Neural progenitor cell (in vitro differentiated cells): Measurements from ENCODE around the gene CHST15. TPM values are rescaled to one million over a fixed set of nuclear protein-coding genes. Genes with fewer than 3 reads are reported as not detected.

Experiments
- DNase-seq: peaks from one replicate; pipeline ENCODE4 v3.0.0-alpha.2; 2016; ENCODE audit warnings: low spot score
- H2AFZ ChIP-seq: fragments of 200-600 bp; sonication (generic); replicated peaks from 2 replicates; pipeline ENCODE4 v1.6.1; 2016; ENCODE audit warnings: antibody characterized with exemption
- H3F3A ChIP-seq: fragments of 200-600 bp; sonication (generic); 2 replicates; pipeline ENCODE4 v1.6.1; 2016; ENCODE audit warnings: antibody characterized with exemption, low read depth
- H3K27ac ChIP-seq: fragments of 200-600 bp; sonication (generic); 2 replicates; pipeline ENCODE4 v1.5.1; 2016; ENCODE audit warnings: mild to moderate bottlenecking
- H3K27me3 ChIP-seq: fragments of 200-600 bp; sonication (generic); 2 replicates; pipeline ENCODE4 v1.6.1; 2016; ENCODE audit warnings: mild to moderate bottlenecking, moderate library complexity
- H3K36me3 ChIP-seq: fragments of 200-600 bp; sonication (generic); 2 replicates; pipeline ENCODE4 v1.5.1; 2016
- H3K4me1 ChIP-seq: fragments of 200-600 bp; sonication (generic); 2 replicates; pipeline ENCODE4 v1.6.1; 2016; ENCODE audit warnings: mixed run types
- H3K4me2 ChIP-seq: fragments of 200-600 bp; sonication (generic); 2 replicates; pipeline ENCODE4 v1.6.1; 2016
- H3K4me3 ChIP-seq: fragments of 200-600 bp; sonication (generic); 2 replicates; pipeline ENCODE4 v1.5.1; 2016
- H3K79me2 ChIP-seq: fragments of 200-600 bp; sonication (generic); 2 replicates; pipeline ENCODE4 v1.6.1; 2016; ENCODE audit warnings: low read depth
- H3K9ac ChIP-seq: fragments of 200-600 bp; sonication (generic); 2 replicates; pipeline ENCODE4 v1.6.1; 2016
- H3K9me3 ChIP-seq: fragments of 200-600 bp; sonication (generic); 2 replicates; pipeline ENCODE4 v1.5.1; 2016; ENCODE audit warnings: low read depth
- H4K20me1 ChIP-seq: fragments of 200-600 bp; sonication (generic); 2 replicates; pipeline ENCODE4 v1.6.1; 2016; ENCODE audit warnings: low read depth
- H3K27ac Mint-ChIP-seq: 3 replicates; pipeline ENCODE4 v1.8.0; 2021; ENCODE audit warnings: mixed read lengths
- H3K27me3 Mint-ChIP-seq: 2 replicates; pipeline ENCODE4 v1.8.0; 2022; ENCODE audit warnings: low read depth, mild to moderate bottlenecking, inconsistent platforms, moderate library complexity, mixed read lengths; ENCODE audit not compliant: insufficient read depth
- H3K36me3 Mint-ChIP-seq: 3 replicates; pipeline ENCODE4 v1.8.0; 2021; ENCODE audit warnings: mixed read lengths
- H3K4me1 Mint-ChIP-seq: 3 replicates; pipeline ENCODE4 v1.8.0; 2021; ENCODE audit warnings: mixed read lengths
- H3K4me3 Mint-ChIP-seq: 3 replicates; pipeline ENCODE4 v1.8.0; 2021; ENCODE audit warnings: mild to moderate bottlenecking, moderate library complexity, mixed read lengths
- H3K9me3 Mint-ChIP-seq: 3 replicates; pipeline ENCODE4 v1.8.0; 2020; ENCODE audit warnings: mixed read lengths
- CTCF ChIP-seq: fragments of 200-600 bp; sonication (generic); IDR thresholded peaks from 2 replicates; pipeline ENCODE4 v1.5.1; 2017; ENCODE audit warnings: antibody characterized with exemption, mild to moderate bottlenecking
- EZH2 ChIP-seq: fragments of 200-600 bp; sonication (generic); IDR thresholded peaks from 2 replicates; pipeline ENCODE4 v1.6.1; 2017; ENCODE audit warnings: antibody characterized with exemption, mild to moderate bottlenecking, moderate library complexity
- EZH2phosphoT487 ChIP-seq: fragments of 200-600 bp; sonication (generic); IDR thresholded peaks from 2 replicates; pipeline ENCODE4 v1.6.1; 2017; ENCODE audit warnings: antibody characterized with exemption
- total RNA-seq: library from RNA; depleted of rRNA; stranded (reverse); fragments of >200 nt; gene quantifications from 2 replicates; pipeline ENCODE4 v1.2.3, GENCODE V29; 2015; ENCODE audit warnings: low replicate concordance

The CHST15 gene
- total RNA-seq, 1 donor from 2014 or later = 0.54 TPM

- H3K4me1 Mint-ChIP-seq = peaks cover 12% of the 10 kb centered on the region
- H3K79me2 ChIP-seq = no peaks in the 10 kb centered on the region
- H3K36me3 ChIP-seq = no peaks in the 10 kb centered on the region
- H4K20me1 ChIP-seq = no peaks in the 10 kb centered on the region
- H3K27ac ChIP-seq = no peak overlapping the region
- H3K9ac ChIP-seq = no peak overlapping the region
- H3K4me3 ChIP-seq = no peak overlapping the region
- no peaks in the 10 kb centered on the region for H3K9me3 ChIP-seq
- H3F3A ChIP-seq = no peaks in the 10 kb centered on the region
- H2AFZ ChIP-seq = no peak overlapping the region
- H3K4me1 ChIP-seq = peaks cover 8% of the 10 kb centered on the region
- H3K9me3 Mint-ChIP-seq = no peaks in the 10 kb centered on the region
- H3K27me3 Mint-ChIP-seq = peaks cover 2% of the 10 kb centered on the region
- no peak overlapping the region for H3K4me3 Mint-ChIP-seq
- no peak overlapping the region for H3K4me2 ChIP-seq
- H3K27ac Mint-ChIP-seq = no peak overlapping the region
- H3K36me3 Mint-ChIP-seq = peaks cover 7% of the 10 kb centered on the region
- TF ChIP-seq EZH2 = no peak
- no peak for TF ChIP-seq CTCF
- TF ChIP-seq EZH2phosphoT487 = no peak
- no peak for DNase-seq
- H3K27me3 ChIP-seq = no peaks in the 10 kb centered on the region
Measured at GRCh38 chr10:124003481-124003870, 89.9 kb downstream of the CHST15 start.

GRCh38 chr10:124003070-124003419, 90.4 kb downstream of the CHST15 start:
- no peak for DNase-seq

GRCh38 chr10:124002391-124003069, 90.9 kb downstream of the CHST15 start:
- H3K36me3 ChIP-seq = no peaks in the 10 kb centered on the region
- H3K4me3 ChIP-seq = no peak overlapping the region
- no peak for DNase-seq
- H3K27ac Mint-ChIP-seq = no peak overlapping the region
- H3K9ac ChIP-seq = no peak overlapping the region
- no peaks in the 10 kb centered on the region for H3K9me3 Mint-ChIP-seq
- H4K20me1 ChIP-seq = no peaks in the 10 kb centered on the region
- no peak overlapping the region for H3K4me2 ChIP-seq
- H2AFZ ChIP-seq = no peak overlapping the region
- H3K36me3 Mint-ChIP-seq = peaks cover 2% of the 10 kb centered on the region
- H3F3A ChIP-seq = no peaks in the 10 kb centered on the region
- H3K4me1 Mint-ChIP-seq = peaks cover 12% of the 10 kb centered on the region
- H3K27me3 ChIP-seq = no peaks in the 10 kb centered on the region
- no peak overlapping the region for H3K4me3 Mint-ChIP-seq
- TF ChIP-seq CTCF (no peak), EZH2 (no peak), EZH2phosphoT487 (no peak)
- no peaks in the 10 kb centered on the region for H3K9me3 ChIP-seq
- no peaks in the 10 kb centered on the region for H3K79me2 ChIP-seq
- peaks cover 8% of the 10 kb centered on the region for H3K4me1 ChIP-seq
- H3K27ac ChIP-seq = no peak overlapping the region
- peaks cover 6% of the 10 kb centered on the region for H3K27me3 Mint-ChIP-seq

More at GRCh38 chr10:124003070-124003419, 90.4 kb downstream of the CHST15 start:
- no peak overlapping the region for H3K4me2 ChIP-seq
- no peak overlapping the region for H3K4me3 ChIP-seq
- peaks cover 5% of the 10 kb centered on the region for H3K27me3 Mint-ChIP-seq
- no peak overlapping the region for H3K27ac Mint-ChIP-seq
- H3K4me3 Mint-ChIP-seq = no peak overlapping the region
- no peaks in the 10 kb centered on the region for H3K27me3 ChIP-seq
- H3K9ac ChIP-seq = no peak overlapping the region
- H4K20me1 ChIP-seq = no peaks in the 10 kb centered on the region
- no peak overlapping the region for H3K27ac ChIP-seq
- peaks cover 8% of the 10 kb centered on the region for H3K4me1 ChIP-seq
- H3K9me3 ChIP-seq = no peaks in the 10 kb centered on the region
- H3K9me3 Mint-ChIP-seq = no peaks in the 10 kb centered on the region
- no peaks in the 10 kb centered on the region for H3K36me3 ChIP-seq
- H3K36me3 Mint-ChIP-seq = peaks cover 3% of the 10 kb centered on the region
- H3F3A ChIP-seq = no peaks in the 10 kb centered on the region
- H2AFZ ChIP-seq = no peak overlapping the region
- TF ChIP-seq CTCF = no peak
- no peak for TF ChIP-seq EZH2phosphoT487
- TF ChIP-seq EZH2 = no peak
- peaks cover 12% of the 10 kb centered on the region for H3K4me1 Mint-ChIP-seq
- no peaks in the 10 kb centered on the region for H3K79me2 ChIP-seq
